Measurements from ENCODE around the gene GOLGA6L26.
"Not testable (repeated sequence)": the region's sequence is repeated elsewhere in the genome, so short reads cannot be mapped to it uniquely, and the experiment has no call there.

Gene GOLGA6L26, protein sequence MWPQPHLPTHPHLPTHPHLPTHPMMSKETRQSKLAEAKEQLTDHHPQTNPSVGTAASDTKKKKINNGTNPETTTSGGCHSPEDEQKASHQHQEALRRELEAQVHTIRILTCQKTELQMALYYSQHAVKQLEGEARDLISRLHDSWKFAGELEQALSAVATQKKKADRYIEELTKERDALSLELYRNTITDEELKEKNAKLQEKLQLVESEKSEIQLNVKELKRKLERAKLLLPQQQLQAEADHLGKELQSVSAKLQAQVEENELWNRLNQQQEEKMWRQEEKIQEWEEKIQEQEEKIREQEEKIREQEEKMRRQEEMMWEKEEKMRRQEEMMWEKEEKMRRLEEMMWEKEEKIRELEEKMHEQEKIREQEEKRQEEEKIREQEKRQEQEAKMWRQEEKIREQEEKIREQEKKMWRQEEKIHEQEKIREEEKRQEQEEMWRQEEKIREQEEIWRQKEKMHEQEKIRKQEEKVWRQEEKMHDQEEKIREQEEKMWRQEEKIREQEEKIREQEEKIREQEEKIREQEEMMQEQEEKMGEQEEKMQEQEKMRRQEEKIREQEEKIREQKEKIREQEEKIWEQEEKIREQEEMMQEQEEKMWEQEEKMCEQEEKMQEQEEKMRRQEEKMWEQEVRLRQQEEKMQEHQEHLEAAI

DNA sequence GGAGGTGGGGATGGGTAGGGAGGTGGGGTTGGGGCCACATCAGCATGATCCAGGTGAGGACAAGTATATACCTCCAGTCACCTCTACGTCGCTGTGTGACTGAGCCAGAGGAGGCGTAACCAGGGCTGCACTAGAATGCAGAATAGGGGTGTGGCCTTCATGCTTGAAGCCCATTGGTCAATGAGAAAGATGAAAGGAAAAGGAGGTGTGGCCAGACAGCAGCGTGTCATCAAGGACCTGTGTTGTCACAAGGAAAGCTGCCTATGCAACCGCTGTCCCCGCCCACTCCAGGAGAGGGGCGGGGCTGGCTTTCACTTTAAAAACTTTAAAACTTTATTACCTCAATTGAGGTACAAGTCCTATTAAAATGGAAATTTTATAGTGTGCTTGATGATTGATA, at the start of gene GOLGA6L26:
GOLGA6L26 (minus strand) TSS at position 101 of the 400 bp plus-strand sequence; CDS start at position 40, 61 bp downstream.
- not testable (repeated sequence) for H3K27ac Mint-ChIP-seq; H3K4me1 Mint-ChIP-seq; DNase-seq (ENCODE audit: low spot score in 2 of 2); H3K4me3 Mint-ChIP-seq; H3K36me3 Mint-ChIP-seq; ATAC-seq; H3K9me3 Mint-ChIP-seq

DNA sequence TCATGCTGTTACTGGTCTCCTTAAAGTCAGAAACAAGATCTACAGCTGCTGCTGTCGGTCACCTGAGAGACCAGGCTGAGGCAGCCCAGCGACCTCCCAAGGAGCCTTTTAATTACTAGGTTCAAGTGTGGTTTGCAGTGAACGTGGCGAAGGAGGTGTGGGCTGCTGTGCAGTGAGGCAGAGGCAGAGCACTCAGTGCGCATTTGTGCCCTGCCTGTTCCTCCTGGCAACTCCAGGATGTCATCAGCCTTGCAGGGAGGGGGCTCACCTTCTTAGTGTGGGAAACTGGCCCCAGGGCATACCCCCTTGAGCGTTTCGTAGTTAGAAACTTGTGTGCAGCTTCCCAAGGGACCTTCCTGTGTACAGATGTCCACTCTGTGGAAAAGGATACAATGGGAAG, 47.2 kb upstream of the GOLGA6L26 start:
- H3K36me3 Mint-ChIP-seq; DNase-seq (ENCODE audit: low spot score in 2 of 2); ATAC-seq; H3K4me1 Mint-ChIP-seq; H3K4me3 Mint-ChIP-seq; H3K9me3 Mint-ChIP-seq; H3K27ac Mint-ChIP-seq: not testable (repeated sequence)

GRCh38 chr15:23380700-23381099, 46.7 kb upstream of the GOLGA6L26 start:
- H3K4me3 Mint-ChIP-seq; DNase-seq (ENCODE audit: low spot score in 2 of 2); H3K4me1 Mint-ChIP-seq; H3K36me3 Mint-ChIP-seq; H3K27ac Mint-ChIP-seq; H3K9me3 Mint-ChIP-seq; ATAC-seq: not testable (repeated sequence)

DNA sequence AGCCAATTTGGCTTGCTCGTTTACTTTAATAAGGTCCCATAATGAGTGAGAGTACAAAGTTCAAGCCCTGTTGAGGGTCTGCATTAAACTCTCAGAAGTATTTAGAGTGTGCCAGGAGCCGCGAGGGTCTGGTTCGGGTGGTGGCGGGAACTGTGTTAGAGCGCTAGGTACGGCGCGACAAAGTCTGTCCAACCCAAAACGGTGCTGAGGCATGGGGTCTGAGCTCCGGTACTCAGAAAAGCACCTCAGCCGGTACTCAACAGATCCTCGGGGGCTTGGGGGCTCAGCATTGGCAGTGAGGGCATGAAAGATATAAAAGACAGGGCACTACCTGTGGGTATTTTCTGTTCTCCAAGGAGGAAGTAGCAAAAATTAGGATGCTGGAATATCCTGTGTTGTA, 45.0 kb upstream of the GOLGA6L26 start:
- H3K36me3 Mint-ChIP-seq; H3K27ac Mint-ChIP-seq; ATAC-seq; H3K4me1 Mint-ChIP-seq; H3K4me3 Mint-ChIP-seq; H3K9me3 Mint-ChIP-seq; DNase-seq (ENCODE audit: low spot score in 2 of 2): not testable (repeated sequence)

GRCh38 chr15:23374226-23374625, 40.2 kb upstream of the GOLGA6L26 start:
- not testable (repeated sequence) for H3K27ac Mint-ChIP-seq; H3K4me1 Mint-ChIP-seq; DNase-seq (ENCODE audit: low spot score in 2 of 2); H3K4me3 Mint-ChIP-seq; H3K36me3 Mint-ChIP-seq; ATAC-seq; H3K9me3 Mint-ChIP-seq

DNA sequence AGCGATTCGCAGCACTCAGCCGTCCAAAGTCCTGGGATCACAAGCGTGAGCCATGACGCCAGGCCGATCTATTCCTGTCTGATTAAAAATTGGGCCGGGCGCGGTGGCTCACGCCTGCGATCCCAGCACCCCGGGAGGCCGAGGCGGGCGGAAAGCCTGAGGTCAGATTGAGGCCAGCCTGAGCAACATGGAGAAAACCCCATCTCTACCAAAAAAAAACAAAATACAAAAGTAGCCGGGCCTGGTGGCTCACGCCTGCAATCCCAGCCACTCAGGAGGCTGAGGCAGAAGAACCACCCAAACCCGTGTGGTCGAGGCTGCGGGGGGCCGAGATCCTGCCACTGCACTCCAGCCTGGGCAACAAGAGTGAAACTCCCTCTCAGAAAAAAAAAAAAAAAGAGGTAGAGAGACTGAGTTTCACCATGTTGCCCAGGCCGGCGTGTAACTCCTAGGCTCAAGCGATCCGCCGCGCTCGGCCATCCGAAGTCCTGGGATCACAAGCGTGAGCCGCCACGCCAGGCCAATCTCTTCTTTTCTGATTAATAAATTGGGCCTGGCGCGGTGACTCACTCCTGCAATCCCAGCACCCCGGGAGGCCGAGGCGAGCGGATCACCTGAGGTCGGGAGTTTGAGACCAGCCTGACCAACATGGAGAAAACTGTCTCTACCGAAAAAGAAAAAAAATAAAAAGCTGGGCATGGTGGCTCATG, 39.0 kb upstream of the GOLGA6L26 start:
- H3K36me3 Mint-ChIP-seq; H3K4me1 Mint-ChIP-seq; ATAC-seq; H3K9me3 Mint-ChIP-seq; H3K27ac Mint-ChIP-seq; DNase-seq (ENCODE audit: low spot score in 2 of 2); H3K4me3 Mint-ChIP-seq: not testable (repeated sequence)

DNA sequence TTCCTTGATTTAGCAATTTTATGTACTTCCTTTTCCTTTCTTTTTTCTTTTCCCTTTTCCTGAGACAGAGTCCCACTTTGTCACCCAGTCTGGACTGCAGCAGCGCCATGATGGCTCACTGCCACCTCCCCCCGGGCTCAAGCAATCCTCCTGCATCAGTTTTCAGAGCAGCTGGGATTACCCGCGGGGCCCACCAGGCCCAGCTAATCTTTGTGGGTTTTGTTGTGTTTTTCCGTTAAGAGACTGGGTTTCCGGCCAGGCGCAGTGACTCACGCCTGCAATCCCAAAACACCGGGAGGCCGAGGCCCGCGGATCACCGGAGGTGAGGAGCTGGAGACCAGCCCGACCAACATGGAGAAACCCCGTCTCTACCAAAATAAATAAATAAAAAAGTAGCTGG, 38.3 kb upstream of the GOLGA6L26 start:
- DNase-seq (ENCODE audit: low spot score in 2 of 2), result no peak
- H3K27ac Mint-ChIP-seq, result no peak overlapping the region
- no peaks in the 10 kb centered on the region for H3K36me3 Mint-ChIP-seq
- no peaks in the 10 kb centered on the region for H3K9me3 Mint-ChIP-seq
- no peaks in the 10 kb centered on the region for H3K4me1 Mint-ChIP-seq
- no peak overlapping the region for H3K4me3 Mint-ChIP-seq
- ATAC-seq, result no peak

GRCh38 chr15:23371868-23372267, 37.9 kb upstream of the GOLGA6L26 start:
- not testable (repeated sequence) for H3K4me3 Mint-ChIP-seq

GRCh38 chr15:23371134-23371533, 37.1 kb upstream of the GOLGA6L26 start:
- not testable (repeated sequence) for H3K9me3 Mint-ChIP-seq; H3K27ac Mint-ChIP-seq; DNase-seq (ENCODE audit: low spot score in 2 of 2); ATAC-seq; H3K4me1 Mint-ChIP-seq; H3K4me3 Mint-ChIP-seq; H3K36me3 Mint-ChIP-seq

More at GRCh38 chr15:23371868-23372267, 37.9 kb upstream of the GOLGA6L26 start:
- not testable (repeated sequence) for H3K27ac Mint-ChIP-seq; H3K4me1 Mint-ChIP-seq; H3K36me3 Mint-ChIP-seq; ATAC-seq; H3K9me3 Mint-ChIP-seq; DNase-seq (ENCODE audit: low spot score in 2 of 2)

DNA sequence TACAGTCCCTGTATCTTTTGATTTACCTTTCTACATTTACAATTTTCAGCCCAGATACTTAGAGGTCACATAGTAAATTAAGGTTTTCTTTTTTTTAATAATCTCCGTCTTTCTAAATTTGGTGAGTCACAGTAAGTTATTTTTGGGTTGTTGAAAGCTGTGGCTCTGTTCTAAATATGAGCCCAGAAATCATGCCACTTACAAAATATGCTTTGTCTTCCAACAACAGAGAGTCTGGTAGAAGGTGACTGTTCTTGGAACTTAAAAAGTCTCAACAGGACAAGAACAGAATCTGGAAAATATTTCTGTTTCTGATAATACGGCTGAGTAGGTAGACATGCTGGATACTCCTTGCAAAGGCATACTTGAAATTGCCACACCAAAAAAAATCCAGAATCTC, 36.6 kb upstream of the GOLGA6L26 start:
- Mint-ChIP-seq H3K36me3 (no peaks in the 10 kb centered on the region), H3K4me3 (no peak overlapping the region), H3K27ac (no peak overlapping the region), H3K4me1 (no peaks in the 10 kb centered on the region), H3K9me3 (no peaks in the 10 kb centered on the region)
- ATAC-seq, result no peak
- DNase-seq (ENCODE audit: low spot score in 2 of 2), result no peak

DNA sequence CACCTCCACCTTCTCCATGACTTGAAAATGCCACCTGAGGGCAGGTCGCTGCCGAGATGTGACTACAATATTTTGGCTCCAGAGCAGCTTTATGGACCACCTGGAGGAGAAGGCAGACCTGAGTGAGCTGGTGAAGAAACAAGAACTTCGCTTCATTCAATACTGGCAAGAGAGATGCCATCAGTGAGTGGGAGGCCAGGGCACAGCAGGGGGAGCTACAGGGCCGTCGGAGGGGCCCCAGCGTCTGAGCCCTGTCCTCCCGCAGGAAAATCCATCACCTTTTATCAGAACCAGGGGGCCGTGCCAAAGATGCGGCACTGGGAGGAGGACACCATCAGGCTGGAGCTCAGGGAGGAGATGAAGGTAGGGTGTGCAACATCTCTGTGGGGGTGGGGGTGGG, 30.3 kb upstream of the GOLGA6L26 start:
- not testable (repeated sequence) for DNase-seq (ENCODE audit: low spot score in 2 of 2); H3K36me3 Mint-ChIP-seq; H3K9me3 Mint-ChIP-seq; ATAC-seq; H3K4me3 Mint-ChIP-seq; H3K4me1 Mint-ChIP-seq; H3K27ac Mint-ChIP-seq

DNA sequence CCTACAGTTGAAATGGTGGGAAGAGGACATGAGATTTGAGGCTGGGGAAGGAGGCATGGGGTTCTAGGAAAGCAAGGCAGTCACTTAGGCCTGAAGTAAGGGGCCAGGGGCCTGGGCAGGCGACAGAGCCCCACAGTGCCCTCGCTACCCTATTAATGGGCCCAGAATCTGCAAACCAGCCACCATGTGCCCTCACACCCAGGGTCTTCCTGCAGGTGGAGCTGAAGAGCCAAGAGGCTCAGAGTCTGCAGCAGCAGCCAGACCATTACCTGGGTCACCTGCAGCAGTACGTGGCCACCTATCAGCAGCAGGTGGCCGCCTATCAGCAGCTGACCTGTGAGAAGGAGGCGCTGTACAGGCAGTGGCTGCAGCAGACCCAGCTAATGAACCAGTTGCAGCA, 28.6 kb upstream of the GOLGA6L26 start:
- DNase-seq (ENCODE audit: low spot score in 2 of 2); H3K27ac Mint-ChIP-seq; H3K36me3 Mint-ChIP-seq; H3K4me1 Mint-ChIP-seq; H3K9me3 Mint-ChIP-seq; ATAC-seq; H3K4me3 Mint-ChIP-seq: not testable (repeated sequence)

- DNase-seq (ENCODE audit: low spot score in 2 of 2); H3K4me1 Mint-ChIP-seq; ATAC-seq; H3K36me3 Mint-ChIP-seq; H3K4me3 Mint-ChIP-seq; H3K9me3 Mint-ChIP-seq; H3K27ac Mint-ChIP-seq: not testable (repeated sequence)
These were observed 20.5 kb upstream of the GOLGA6L26 start, which contains the start of gene GOLGA8S for GRCh38 chr15:23354448-23354847. GOLGA8S (plus strand) TSS chr15:23354748; CDS start chr15:23354810, 62 bp downstream.

DNA sequence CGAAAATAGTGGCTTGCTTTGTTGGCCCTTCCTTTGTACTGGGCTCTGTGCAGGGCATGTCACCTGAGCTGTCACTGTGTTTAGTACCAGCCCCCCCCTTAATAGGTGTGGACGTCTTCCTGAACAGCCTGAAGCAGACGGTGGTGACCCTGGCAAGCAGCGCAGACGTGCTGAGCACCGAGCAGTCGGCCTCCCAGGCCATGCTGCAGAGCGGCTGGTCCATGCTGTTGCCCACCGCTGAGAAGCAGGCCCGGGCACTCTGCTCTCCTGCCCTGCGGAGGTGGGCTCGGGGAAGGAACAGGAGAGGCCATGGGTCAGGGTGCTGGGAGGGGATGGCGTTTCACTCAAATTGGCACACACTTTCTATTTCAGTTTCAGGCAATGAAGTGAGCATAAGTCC, 22.8 kb downstream of the GOLGA6L26 start:
- ATAC-seq, result not testable (repeated sequence)

DNA sequence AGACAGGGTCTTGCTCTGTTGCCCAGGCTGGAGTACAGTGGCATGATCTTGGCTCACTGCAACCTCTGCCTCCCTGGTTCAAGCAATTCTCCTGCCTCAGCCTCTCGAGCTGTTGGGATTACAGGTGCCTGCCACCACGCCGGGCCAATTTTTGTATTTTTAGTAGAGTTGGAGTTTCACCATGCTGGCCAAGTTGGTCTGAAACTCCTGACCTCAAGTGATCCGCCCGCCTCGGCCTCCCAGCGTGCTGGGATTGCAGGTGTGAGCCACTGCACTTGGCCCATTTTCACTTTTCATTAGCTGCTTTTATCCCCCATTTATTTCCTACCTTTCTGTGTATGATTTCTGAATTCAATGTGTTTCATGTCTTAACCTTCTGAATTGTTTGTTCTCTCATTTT, 28.1 kb downstream of the GOLGA6L26 start:
- Mint-ChIP-seq H3K27ac (peak overlapping the region; percentile 96), H3K36me3 (peaks cover 52% of the 10 kb centered on the region), H3K4me1 (peaks cover 50% of the 10 kb centered on the region)
- not testable (repeated sequence) for ATAC-seq, H3K9me3 Mint-ChIP-seq, H3K4me3 Mint-ChIP-seq
- DNase-seq (ENCODE audit: low spot score in 2 of 2), result peak in 1 of 2 donors; percentile 30

More for the DNA sequence above, 22.8 kb downstream of the GOLGA6L26 start:
- Mint-ChIP-seq H3K4me1 (peaks cover 26% of the 10 kb centered on the region), H3K36me3 (peaks cover 60% of the 10 kb centered on the region), H3K27ac (peak overlapping the region; percentile 17)
- peak in 1 of 2 donors; percentile 41 for DNase-seq (ENCODE audit: low spot score in 2 of 2)
- H3K4me3 Mint-ChIP-seq, H3K9me3 Mint-ChIP-seq: not testable (repeated sequence)

All from stimulated activated effector memory CD8-positive, alpha-beta T cell treated with anti-CD3 and anti-CD28 coated beads, Interleukin-12 subunit alpha, Interleukin-12 subunit beta, amount 100 ng/mL, for 72 hours (primary cell).